Glutamatergic neuron (in vitro differentiated cells): ENCODE measurements around the gene SOX10. TPM values are rescaled to one million over a fixed set of nuclear protein-coding genes. Genes with fewer than 3 reads are reported as not detected.

Source experiments
- DNase-seq: peaks from one replicate; pipeline ENCODE4 v3.0.0; 2022
- H3K27ac Mint-ChIP-seq: one replicate; pipeline ENCODE4 v1.8.0; 2020; ENCODE audit warnings: mild to moderate bottlenecking, mixed read lengths, inconsistent platforms; ENCODE audit not compliant: unreplicated experiment
- H3K27me3 Mint-ChIP-seq: one replicate; pipeline ENCODE4 v1.8.0; 2020; ENCODE audit warnings: mild to moderate bottlenecking, moderate library complexity, mixed read lengths, inconsistent platforms; ENCODE audit not compliant: unreplicated experiment
- H3K36me3 Mint-ChIP-seq: one replicate; pipeline ENCODE4 v1.8.0; 2020; ENCODE audit warnings: mild to moderate bottlenecking, mixed read lengths, inconsistent platforms; ENCODE audit not compliant: unreplicated experiment
- H3K4me1 Mint-ChIP-seq: one replicate; pipeline ENCODE4 v1.8.0; 2020; ENCODE audit warnings: mild to moderate bottlenecking, low read depth, mixed read lengths, inconsistent platforms; ENCODE audit not compliant: unreplicated experiment
- H3K4me3 Mint-ChIP-seq: one replicate; pipeline ENCODE4 v1.8.0; 2020; ENCODE audit warnings: mild to moderate bottlenecking, mixed read lengths, inconsistent platforms; ENCODE audit not compliant: unreplicated experiment
- H3K9me3 Mint-ChIP-seq: one replicate; pipeline ENCODE4 v1.8.0; 2020; ENCODE audit warnings: mild to moderate bottlenecking, moderate library complexity, mixed read lengths, inconsistent platforms; ENCODE audit not compliant: unreplicated experiment
- CTCF ChIP-seq: fragments of 200-600 bp; sonication (generic); IDR thresholded peaks from one replicate; pipeline ENCODE4 v1.5.0; 2021; ENCODE audit not compliant: partially characterized antibody, unreplicated experiment
- total RNA-seq: library from RNA; stranded (reverse); fragmentation: NEBNext Ultra II Directional; extraction: Animal tissue kit (Norgen Biotek cat#: 25700); gene quantifications from one replicate; pipeline ENCODE4 v1.2.1, GENCODE V29; 2021; ENCODE audit not compliant: unreplicated experiment

The SOX10 gene
- total RNA-seq, 1 donor from 2014 or later, result not detected

- TF ChIP-seq CTCF, result no peak
- Mint-ChIP-seq H3K36me3 (no peaks in the 10 kb centered on the region), H3K4me1 (peaks cover 13% of the 10 kb centered on the region), H3K4me3 (no peak overlapping the region), H3K27ac (no peak overlapping the region), H3K27me3 (peaks cover 6% of the 10 kb centered on the region), H3K9me3 (peaks cover 6% of the 10 kb centered on the region)
- peak; percentile 58 for DNase-seq
Observed at GRCh38 chr22:37930270-37930951, 53.9 kb downstream of the SOX10 start.

DNA sequence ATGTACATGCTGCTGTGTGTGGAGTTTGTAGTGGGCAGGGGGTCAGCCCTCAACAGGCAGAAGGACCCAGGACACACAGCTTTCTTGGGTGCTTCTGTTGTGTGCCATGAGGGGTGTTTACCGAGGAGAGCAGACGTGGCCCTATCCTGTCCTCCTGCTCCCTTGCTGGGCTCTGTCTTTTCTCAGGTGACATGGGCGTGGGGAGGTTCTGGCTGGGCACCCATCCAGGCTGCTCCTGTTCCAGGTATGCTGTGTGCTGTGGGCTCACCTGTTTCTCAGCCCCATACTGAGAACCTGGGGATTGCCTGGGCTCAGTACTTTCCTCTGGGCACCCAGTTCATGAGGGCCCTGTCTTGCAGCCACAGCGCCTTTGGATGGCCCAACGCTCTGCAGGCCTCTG lies 55.0 kb downstream of the SOX10 start:
- no peak for DNase-seq
- no peak for TF ChIP-seq CTCF
- Mint-ChIP-seq H3K27me3 (peaks cover 6% of the 10 kb centered on the region), H3K4me3 (no peak overlapping the region), H3K36me3 (no peaks in the 10 kb centered on the region), H3K9me3 (peaks cover 6% of the 10 kb centered on the region), H3K4me1 (peaks cover 13% of the 10 kb centered on the region), H3K27ac (no peak overlapping the region)

- H3K27ac Mint-ChIP-seq, result no peak overlapping the region
Observed at GRCh38 chr22:37927637-37927936, 56.8 kb downstream of the SOX10 start.

DNA sequence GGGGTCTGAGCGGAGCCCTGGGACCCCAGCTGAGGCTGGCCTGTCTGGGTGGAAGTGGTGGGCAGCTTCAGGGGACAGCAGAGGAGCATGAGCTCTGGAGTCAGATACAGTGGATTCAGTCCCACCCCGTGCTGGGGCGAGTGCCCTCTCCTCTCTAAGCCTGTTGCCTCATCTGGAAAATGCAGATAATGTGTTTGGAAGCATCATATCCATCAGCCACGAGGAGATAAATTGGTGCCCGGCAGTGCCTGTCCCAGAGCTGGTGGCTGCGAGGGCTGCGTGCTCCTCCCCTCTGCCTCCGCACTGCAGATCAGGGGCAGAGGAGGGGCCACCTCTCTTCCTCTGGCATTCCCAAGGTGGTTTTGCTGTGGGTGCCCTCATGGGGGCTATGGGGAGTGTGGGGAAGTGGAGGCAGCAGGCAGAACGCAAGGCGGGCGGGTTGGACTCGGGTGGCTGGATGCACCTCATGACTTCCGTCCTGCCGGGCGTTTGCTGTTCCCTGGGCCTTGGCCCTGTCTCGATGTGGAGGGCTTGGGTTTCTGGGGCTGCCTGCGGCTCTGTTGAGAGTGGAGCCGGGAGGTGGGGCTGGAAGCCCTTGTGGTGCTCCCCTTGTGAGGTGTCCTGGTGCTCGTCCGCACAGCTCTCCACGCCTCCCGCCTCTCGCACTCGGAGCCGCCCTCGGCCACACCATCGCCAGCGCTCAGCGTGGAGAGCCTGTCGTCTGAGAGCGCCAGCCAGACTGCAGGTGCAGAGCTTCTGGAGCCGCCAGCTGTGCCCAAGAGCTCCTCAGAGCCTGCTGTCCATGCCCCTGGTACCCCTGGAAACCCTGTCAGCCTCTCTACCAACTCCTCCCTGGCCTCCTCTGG lies 57.4 kb downstream of the SOX10 start:
- no peak overlapping the region for H3K27ac Mint-ChIP-seq
- no peak for DNase-seq
- no peak for TF ChIP-seq CTCF
- H3K4me3 Mint-ChIP-seq, result no peak overlapping the region
- peaks cover 6% of the 10 kb centered on the region for H3K27me3 Mint-ChIP-seq
- H3K4me1 Mint-ChIP-seq, result peaks cover 10% of the 10 kb centered on the region
- peaks cover 4% of the 10 kb centered on the region for H3K9me3 Mint-ChIP-seq
- H3K36me3 Mint-ChIP-seq, result no peaks in the 10 kb centered on the region

More at GRCh38 chr22:37927637-37927936, 56.8 kb downstream of the SOX10 start:
- Mint-ChIP-seq H3K27me3 (peaks cover 6% of the 10 kb centered on the region), H3K9me3 (peaks cover 4% of the 10 kb centered on the region), H3K36me3 (no peaks in the 10 kb centered on the region), H3K4me3 (no peak overlapping the region), H3K4me1 (peaks cover 11% of the 10 kb centered on the region)
- no peak for DNase-seq
- no peak for TF ChIP-seq CTCF

DNA sequence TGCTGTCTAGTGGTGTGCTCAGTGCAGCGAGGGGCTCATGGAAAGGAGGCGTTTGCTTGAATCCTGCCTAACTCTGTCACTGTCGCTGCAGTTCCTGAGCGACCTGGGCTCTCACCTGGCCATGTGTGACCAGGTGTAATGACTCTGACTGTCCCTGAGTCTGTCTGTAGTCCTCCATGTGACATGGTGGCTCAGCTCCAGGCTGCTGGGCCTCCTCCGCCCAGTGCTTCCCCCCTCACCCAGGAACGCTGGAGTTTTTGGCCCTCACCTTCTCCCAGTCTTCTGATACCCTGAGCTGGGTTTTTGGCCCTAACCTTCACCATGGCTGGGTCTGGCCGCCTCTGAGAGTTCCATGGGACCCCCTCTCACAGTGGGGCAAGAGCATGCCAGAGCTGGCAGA lies 58.0 kb downstream of the SOX10 start:
- Mint-ChIP-seq H3K27ac (no peak overlapping the region), H3K9me3 (peaks cover 4% of the 10 kb centered on the region), H3K4me3 (no peak overlapping the region), H3K27me3 (peaks cover 5% of the 10 kb centered on the region), H3K36me3 (no peaks in the 10 kb centered on the region), H3K4me1 (peaks cover 7% of the 10 kb centered on the region)
- TF ChIP-seq CTCF, result no peak
- DNase-seq, result no peak
